Activated naive CD4-positive, alpha-beta T cell treated with anti-CD3 and anti-CD28 coated beads, Interleukin-2, amount 50 U/mL, for 72 hours (primary cell): ENCODE results near the gene EIF4H. TPM values are rescaled to one million over a fixed set of nuclear protein-coding genes. Genes with fewer than 3 reads are reported as not detected.

ENCODE experiments used
- ATAC-seq, 2 donors: fragments of 150-1000 bp; cut with Tn5 transposase; 2 replicates each; pipeline ENCODE4 v1.10.0; 2021; ENCODE audit warnings: mild to moderate bottlenecking in 2 of 2, moderate library complexity in 2 of 2
- DNase-seq, 2 donors: peaks; one replicate each; pipeline ENCODE4 v3.0.0; 2021 to 2022; ENCODE audit warnings: low spot score in 2 of 2
- H3K27ac Mint-ChIP-seq, 2 donors: one replicate each; pipeline ENCODE4 v1.8.0; 2022; ENCODE audit warnings: mild to moderate bottlenecking in 2 of 2, mixed read lengths in 2 of 2
- H3K36me3 Mint-ChIP-seq, 2 donors: one replicate each; pipeline ENCODE4 v1.8.0; 2022; ENCODE audit warnings: mixed read lengths in 2 of 2
- H3K9me3 Mint-ChIP-seq, 2 donors: one replicate each; pipeline ENCODE4 v1.8.0; 2022; ENCODE audit warnings: mixed read lengths in 2 of 2
- total RNA-seq, 2 donors: library from RNA; stranded (reverse); gene quantifications; one replicate each; pipeline ENCODE4 v1.2.3, GENCODE V29; 2022

Gene EIF4H
- total RNA-seq, 2 donors from 2014 or later, result 255 to 470 TPM

DNA sequence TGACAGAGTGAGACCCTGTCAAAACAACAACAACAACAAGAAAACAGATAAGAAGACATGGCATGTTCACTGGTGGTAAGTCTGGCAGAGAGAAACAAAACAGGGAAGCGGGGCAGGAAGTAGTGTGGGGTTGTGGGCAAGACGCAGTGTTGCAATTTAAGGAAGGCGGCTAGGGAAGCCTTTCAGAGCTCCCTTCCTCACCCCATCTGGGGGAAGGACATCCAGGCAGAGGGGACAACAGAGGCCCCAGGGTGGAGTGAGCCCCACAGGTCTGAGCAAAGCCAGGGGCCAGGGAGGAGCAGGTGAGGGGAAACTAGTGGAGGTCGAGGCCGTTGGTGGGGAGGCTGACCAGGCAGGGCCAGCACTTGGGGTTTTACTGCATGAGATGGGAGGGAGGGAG is 52.5 kb downstream of the EIF4H start:
- ATAC-seq, result no peak
- no peak for DNase-seq
- Mint-ChIP-seq H3K36me3 (peaks cover 11 to 21% of the 10 kb centered on the region in 2 donors), H3K9me3 (no peaks in the 10 kb centered on the region), H3K27ac (no peak overlapping the region)

DNA sequence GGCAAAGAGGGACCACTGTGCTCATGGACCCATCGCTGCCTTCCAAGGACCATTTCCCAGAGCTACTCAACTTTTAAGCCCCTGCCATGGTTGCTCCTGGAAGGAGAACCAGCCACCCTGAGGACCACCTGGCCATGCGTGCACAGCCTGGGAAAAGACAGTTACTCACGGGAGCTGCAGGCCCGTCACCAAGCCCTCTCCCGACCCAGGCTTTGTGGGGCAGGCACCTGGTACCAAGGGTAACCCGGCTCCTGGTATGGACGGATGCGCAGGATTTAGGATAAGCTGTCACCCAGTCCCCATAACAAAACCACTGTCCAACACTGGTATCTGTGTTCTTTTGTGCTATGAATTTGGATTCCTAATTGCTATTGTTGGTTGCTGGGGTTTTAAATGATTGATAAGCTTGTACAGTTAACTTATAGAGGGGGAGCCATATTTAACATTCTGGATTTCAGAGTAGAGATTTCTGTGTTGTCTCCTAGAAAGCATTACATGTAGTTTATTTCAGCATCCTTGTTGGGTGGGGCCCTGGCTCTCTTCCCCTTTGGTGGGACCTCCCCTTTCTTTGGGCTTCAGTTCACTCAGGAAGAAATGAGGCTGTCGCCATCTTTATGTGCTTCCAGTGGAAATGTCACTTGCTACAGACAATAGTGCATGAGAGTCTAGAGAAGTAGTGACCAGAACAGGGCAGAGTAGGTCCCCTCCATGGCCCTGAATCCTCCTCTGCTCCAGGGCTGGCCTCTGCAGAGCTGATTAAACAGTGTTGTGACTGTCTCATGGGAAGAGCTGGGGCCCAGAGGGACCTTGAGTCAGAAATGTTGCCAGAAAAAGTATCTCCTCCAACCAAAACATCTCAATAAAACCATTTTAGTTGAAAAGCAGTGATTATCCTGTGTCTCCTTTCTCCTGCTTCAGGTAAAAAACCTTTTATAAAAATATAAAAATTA is 55.1 kb downstream of the EIF4H start:
- H3K36me3 Mint-ChIP-seq, result peaks cover 11 to 27% of the 10 kb centered on the region in 2 donors

DNA sequence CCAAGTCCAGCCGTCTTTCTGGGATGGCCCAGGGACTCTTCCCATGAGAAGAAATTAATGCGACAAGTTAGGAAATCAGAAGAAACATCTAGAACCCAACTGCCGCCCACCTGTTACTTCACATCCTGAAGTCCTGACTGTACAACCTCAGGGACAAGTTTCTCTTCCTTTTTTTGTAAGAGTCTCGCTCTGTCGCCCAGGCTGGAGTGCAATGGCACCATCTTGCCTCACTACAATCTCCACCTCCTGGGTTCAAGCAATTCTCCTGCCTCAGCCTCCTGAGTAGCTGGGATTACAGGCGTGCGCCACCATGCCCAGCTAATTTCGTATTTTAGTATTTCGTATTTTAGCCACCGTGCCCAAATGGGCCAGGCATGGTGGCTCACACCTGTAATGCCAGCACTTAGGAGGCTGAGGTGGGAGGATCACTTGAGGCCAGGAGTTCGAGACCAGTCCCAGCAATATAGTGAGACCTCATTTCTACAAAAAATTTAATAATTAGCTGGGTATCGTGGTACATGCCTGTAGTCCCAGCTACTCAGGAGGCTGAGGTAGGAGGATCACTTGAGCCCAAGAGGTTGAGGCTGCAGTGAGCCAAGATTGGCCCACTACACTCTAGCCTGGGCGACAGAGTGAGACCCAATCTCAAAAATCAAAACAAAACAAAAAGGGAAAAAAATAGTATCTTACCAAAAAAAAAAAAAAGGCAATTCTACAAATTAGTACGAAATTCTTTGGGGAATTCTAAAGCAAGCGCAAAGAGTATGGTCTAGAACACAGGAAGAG is 56.5 kb downstream of the EIF4H start:
- no peaks in the 10 kb centered on the region for H3K9me3 Mint-ChIP-seq
- ATAC-seq, result no peak
- H3K36me3 Mint-ChIP-seq, result peaks cover 11 to 34% of the 10 kb centered on the region in 2 donors
- no peak for DNase-seq
- peak overlapping the region in 1 of 2 donors; percentile 84 for H3K27ac Mint-ChIP-seq

More for the DNA sequence above, 55.1 kb downstream of the EIF4H start:
- no peaks in the 10 kb centered on the region for H3K9me3 Mint-ChIP-seq
- peak overlapping the region in 1 of 2 donors; percentile 53 for H3K27ac Mint-ChIP-seq
- no peak for DNase-seq
- ATAC-seq, result no peak

DNA sequence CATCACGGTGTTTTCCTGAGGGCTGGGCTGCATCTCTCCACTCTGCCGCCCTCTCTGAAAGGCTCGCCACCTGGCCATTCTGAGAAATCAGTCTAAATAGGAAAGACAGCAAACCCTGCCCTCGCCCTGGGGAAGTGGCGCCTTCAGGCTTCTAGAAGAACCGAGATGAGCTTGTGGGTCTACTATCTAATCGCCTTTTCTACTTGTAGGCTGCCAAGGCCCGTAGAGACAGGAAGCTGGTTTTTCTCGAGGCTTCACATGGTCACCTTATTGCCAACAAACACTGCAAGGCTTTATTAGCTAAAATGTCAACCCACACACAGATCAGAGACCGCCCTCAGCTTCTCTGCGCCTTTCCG is 57.1 kb downstream of the EIF4H start:
- ATAC-seq (no peak), DNase-seq (no peak)
- Mint-ChIP-seq H3K9me3 (no peaks in the 10 kb centered on the region), H3K27ac (peak overlapping the region in 1 of 2 donors; percentile 84), H3K36me3 (peaks cover 11 to 34% of the 10 kb centered on the region in 2 donors)

DNA sequence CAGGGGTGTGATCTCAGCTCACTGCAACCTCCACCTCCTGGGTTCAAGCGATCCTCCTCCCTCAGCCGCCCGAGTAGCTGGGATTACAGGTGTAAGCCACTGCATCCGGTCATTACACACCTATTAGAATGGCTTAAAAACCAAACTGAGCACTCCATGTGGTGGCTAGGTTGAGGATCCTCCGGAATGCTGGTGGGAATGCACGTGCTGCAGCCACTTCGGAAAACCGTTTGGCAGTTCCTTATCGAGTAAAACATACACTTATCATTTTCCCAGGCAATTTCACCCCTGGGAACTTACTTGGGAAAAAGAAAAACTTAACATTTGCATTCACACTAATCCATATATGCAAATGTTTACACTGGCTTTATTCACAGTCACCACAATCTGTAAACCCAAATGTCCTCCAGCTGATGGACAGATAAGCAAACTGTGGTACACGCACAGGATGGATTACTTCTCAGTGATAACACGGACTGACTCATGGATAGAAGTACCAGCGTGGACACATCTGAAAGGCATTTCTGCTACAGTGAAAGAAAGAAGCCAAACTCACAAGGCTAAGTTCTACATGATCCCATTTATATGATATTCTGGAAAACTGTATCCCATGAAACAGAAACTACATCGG is 59.6 kb downstream of the EIF4H start:
- no peak for DNase-seq
- no peak for ATAC-seq
- Mint-ChIP-seq H3K9me3 (no peaks in the 10 kb centered on the region), H3K36me3 (peaks cover 6 to 29% of the 10 kb centered on the region in 2 donors), H3K27ac (no peak overlapping the region)

DNA sequence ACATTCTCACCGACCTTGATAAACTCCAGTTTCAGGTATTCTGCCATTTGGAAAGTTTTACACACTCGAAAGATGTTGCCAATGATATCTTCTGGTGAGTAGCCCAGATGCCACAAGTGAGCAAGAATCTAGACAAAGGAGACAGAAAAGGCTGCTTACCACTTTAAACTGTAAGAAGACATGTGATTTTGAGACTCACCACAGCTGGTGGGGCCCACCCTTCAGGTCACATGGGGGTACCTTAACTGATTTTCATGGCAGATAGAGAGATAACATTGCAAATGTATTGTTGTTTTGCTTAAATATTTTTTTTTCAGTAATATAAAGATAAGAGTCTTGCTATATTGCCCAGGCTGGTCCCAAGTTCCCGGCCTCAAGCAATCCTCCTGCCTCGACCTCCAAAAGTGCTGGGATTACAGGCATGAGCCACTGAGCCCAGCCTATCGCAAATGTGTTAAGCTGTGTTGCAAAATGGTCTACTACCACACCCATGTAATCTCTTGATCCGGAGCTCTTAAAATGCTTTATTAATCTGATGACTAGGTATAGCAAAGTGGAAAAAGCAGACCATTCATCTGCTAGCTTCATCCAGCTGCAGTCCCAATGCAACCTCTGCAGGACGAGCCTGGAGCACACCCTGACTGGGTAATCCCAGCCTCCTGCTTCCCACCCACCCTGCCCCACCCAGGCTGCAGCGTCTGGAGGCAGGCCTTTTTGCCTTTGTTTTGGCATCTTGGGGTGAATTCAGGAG is 61.5 kb downstream of the EIF4H start:
- Mint-ChIP-seq H3K36me3 (peaks cover 11 to 27% of the 10 kb centered on the region in 2 donors), H3K27ac (no peak overlapping the region), H3K9me3 (no peaks in the 10 kb centered on the region)
- ATAC-seq, result no peak
- DNase-seq, result no peak

DNA sequence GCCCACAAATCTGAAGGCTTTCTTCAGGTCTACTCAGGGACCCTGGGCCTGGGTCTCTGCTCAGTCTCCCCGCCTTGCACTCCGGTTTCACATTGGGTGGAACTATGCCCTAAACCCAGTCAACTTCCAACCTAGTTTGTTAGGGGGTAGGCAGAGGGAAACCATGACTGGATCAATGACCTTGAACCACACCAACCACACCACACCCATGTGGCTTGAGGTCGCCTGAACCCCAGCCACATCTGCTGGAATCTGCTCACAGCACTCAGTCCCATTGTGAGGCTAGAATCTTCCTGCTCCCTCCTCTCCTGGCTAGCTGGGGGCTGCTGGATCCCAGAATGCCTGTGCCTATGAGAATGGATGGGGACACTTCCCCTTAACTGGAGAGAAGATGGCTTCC is 62.1 kb downstream of the EIF4H start:
- ATAC-seq, result peak in 1 of 2 donors; percentile 71
- H3K9me3 Mint-ChIP-seq, result no peaks in the 10 kb centered on the region
- H3K36me3 Mint-ChIP-seq, result peaks cover 9 to 24% of the 10 kb centered on the region in 2 donors
- H3K27ac Mint-ChIP-seq, result no peak overlapping the region
- no peak for DNase-seq

DNA sequence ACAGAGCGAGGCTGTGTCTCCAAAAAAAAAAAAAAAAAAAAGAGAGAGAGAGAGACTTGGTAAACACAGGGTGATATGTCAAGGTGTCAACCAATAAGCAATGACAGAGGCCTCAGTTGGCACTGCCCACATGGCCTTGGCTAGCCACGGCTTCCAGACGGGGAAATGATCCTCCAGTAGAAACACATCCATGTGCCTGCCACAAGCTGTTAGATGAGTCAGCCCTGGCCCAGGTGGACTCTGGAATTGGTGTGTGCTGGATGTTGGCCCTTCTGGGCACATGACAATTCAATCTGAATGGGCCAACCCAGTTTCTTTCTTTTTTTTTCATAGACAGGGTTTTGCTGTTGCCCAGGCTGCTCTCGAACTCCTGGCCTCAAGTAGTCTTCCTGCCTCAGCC is 66.3 kb downstream of the EIF4H start:
- DNase-seq (no peak), ATAC-seq (no peak)
- peaks cover 17 to 25% of the 10 kb centered on the region in 2 donors for H3K36me3 Mint-ChIP-seq
- no peaks in the 10 kb centered on the region for H3K9me3 Mint-ChIP-seq
- H3K27ac Mint-ChIP-seq, result no peak overlapping the region

DNA sequence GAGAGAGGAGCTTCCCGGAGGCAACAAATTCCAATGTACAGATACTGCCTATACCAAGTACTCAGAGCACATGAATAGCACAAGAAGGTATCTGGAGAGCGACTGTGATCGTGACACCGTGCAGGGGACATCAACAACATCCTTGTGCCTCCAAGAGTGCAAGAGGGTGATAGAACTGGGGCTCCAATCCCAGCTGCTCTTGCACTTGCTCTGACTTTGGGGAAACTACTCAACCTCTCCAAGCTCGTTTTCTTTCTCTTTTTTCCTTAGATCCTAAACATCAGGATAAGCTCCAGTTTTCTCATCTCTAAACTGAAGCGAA is 67.9 kb downstream of the EIF4H start:
- Mint-ChIP-seq H3K36me3 (peaks cover 17 to 25% of the 10 kb centered on the region in 2 donors), H3K9me3 (no peaks in the 10 kb centered on the region), H3K27ac (peak overlapping the region in 1 of 2 donors; percentile 15)
- DNase-seq (no peak), ATAC-seq (no peak)

DNA sequence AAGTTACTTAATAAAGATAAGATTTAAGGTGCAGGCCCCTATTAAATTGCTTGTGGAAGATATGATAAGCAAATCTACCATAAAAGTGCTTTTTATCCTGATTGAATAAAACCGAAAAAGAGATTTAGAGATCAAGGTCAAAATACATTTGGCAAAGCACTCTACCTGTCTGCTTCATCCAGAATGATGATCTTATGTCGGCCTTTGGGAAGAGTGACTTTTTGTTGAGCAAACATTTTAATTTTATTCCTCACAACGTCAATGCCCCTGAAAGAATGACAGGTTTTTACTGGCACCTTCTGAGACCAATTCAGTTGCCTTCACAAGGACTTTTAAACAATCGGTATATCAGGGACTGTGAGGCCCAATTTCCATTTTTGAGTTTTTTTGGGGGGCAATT is 72.3 kb downstream of the EIF4H start:
- Mint-ChIP-seq H3K36me3 (peaks cover 17 to 42% of the 10 kb centered on the region in 2 donors), H3K27ac (no peak overlapping the region), H3K9me3 (no peaks in the 10 kb centered on the region)
- DNase-seq (no peak), ATAC-seq (no peak)

Other genes starting within 250 kb of the EIF4H start
- not detected for gene ELN, start 146.2 kb upstream of the EIF4H start, total RNA-seq
- 10 to 100 TPM; 12.2 to 17.1 TPM for gene LIMK1, start 90.6 kb upstream of the EIF4H start, total RNA-seq
- gene LAT2, start 35.6 kb downstream of the EIF4H start, total RNA-seq, result 1 to 10 TPM; 7.7 to 9.6 TPM
- 10 to 100 TPM; 80.1 to 84.5 TPM for gene RFC2, start 80.0 kb downstream of the EIF4H start, total RNA-seq
- 1 to 10 TPM in 1 of 2 donors, under 1 TPM in 1; 0.89 to 1.1 TPM for gene CLIP2, start 115.1 kb downstream of the EIF4H start, total RNA-seq